Activated T-cell treated with anti-CD3 and anti-CD28 coated beads, Interleukin-2, amount 50 U/mL, for 48 hours (primary cell): ENCODE results near the gene KLLN.
A peak's percentile ranks its signal among the peaks of the same experiment; 100 is the strongest.
"Not testable (repeated sequence)": the region's sequence is repeated elsewhere in the genome, so short reads cannot be mapped to it uniquely, and the experiment has no call there.

Experiments used
- DNase-seq, 2 experiments: peaks; one replicate each; pipeline ENCODE4 v3.0.0-alpha.2; 2020

Gene KLLN

DNA sequence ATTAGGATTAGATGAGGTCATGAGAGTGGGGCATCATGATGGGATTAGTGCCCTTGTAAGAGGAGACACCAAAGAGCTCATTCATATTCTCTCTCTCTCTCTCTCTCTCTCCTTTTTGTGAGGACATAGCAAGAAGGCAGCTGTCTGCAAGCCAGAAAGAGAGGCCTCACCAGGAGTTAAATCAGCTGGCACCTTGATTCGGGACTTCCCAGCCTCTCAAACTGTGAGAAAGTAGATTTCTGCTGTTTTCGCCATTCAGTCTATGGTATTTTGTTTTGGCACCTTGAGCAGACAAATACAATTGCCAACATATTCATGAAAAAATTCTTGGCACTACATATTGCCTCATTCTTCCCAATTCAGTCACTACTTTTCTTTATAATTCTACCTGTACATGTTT is 24.7 kb downstream of the KLLN start:
- DNase-seq = no peak

DNA sequence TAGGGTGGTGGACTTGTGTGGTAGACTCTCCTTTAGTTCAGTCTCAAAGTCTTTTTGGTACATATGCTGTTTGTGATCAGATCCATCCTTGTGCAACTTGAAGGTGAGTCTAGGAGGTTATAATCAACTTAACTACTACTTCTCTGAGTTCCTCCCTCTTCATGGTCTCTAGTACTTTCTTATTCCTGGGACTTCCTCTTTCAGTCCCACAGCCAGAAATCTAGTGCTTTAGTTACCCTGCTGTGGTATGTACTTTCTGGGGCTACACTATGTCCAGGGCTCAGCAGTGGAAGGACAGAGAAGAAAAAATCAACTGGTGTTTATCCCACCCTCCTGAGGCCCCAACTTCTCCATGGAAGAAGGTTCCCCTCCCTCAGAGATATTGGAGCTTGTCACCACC is 25.9 kb downstream of the KLLN start:
- no peak for DNase-seq

DNA sequence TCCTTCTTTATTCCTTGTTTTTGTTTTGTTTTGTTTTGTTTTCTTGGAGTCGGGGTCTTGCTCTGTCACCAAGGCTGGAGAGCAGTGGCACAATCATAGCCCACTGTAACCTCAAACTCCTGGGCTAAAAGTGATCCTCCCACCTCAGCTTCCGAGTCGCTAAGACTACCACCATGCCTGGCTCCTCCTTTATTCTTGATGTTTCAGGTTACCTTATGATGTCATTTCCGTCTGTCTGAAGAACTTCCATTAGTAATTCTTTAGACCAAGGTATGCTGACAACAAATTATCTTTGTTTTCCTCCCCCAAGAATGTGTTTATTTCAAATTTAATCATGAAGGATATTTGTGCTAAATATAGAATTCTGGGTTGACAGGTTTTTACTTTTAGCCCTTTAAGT is 27.2 kb downstream of the KLLN start:
- DNase-seq = no peak

DNA sequence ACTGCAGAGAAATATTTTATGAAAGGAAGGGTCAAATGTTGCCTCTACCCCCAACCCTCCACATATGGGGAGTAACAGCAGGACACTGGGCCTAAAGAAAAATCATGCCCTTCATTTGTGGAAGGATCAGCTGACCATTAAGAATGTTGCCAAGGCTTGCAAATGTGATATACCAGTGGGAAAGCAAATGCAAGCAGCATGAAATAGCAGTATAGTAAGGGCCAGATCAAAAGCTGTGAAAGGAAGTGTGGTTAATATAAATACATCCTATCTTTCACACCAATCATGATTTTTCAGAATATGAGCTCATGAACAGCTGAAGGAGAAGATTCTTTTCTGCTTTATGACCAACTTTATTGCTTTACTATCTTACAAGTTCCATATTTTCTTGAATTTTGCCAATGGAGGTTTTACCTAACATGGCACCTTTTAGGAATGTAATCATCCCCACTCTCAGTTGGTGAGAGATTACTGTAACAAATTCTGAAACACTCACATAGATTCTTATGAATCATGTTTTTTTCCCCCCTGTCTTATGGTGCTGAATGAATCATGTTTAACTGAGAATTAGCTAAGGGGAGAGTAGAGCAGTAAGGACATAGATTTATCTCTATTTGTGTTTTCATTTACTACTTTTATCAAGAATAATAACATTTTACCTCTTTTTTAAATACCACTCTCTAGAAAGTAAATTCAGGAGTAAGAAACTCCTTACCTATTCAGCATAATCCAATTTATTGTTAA is 33.2 kb downstream of the KLLN start:
- no peak for DNase-seq

DNA sequence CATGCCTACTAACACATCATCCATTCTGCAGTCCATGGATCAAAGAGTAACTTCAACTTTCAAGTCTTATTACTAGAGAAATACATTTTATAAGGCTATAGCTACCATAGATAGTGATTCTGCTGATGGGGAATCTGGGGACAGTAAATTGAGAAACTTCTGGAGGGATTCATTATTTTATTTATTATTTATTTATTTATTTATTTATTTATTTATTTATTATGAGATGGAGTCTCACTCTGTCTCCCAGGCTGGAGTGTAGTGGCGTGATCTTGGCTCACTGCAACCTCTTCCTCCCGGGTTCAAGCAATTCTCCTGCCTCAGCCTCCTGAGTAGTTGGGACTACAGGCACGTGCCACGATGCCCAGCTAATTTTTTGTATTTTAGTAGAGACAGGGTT is 34.3 kb downstream of the KLLN start:
- not testable (repeated sequence) for DNase-seq

DNA sequence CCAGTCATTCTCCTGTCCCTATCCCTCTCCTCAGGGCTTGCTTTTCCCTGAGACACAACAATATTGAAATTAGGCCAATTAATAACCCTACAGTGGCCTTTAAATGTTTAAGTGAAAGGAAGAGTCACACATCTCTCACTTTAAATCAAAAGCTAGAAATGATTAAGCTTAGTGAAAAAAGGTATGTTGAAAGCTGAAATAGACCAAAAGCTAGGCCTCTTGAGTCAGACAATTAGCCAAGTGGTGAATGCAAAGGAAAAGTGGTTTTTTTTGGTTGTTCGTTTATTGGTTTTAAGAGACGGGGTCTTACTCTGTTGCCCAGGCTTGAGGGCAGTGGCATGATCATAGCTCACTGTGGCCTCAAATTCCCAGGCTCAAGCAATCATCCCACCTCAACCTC is 35.7 kb downstream of the KLLN start:
- DNase-seq = no peak

DNA sequence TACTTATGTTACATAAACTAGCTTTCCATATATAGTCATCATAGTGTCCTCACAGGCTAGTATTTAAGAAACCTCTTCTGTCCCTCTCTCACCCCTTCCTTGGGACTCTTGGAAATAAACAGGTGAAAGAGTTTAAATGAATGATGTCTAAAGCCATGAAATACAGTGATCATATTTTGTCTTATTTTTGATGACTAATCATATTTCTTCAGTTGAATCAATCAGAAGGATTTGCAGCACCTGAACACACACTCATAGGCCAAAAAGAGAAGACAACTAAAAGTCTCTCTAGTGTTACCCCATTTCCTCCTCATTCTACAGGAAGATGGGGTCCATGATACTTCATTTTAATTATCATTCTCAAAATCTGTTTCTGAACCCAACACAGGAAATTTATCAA is 36.7 kb downstream of the KLLN start:
- DNase-seq = no peak

DNA sequence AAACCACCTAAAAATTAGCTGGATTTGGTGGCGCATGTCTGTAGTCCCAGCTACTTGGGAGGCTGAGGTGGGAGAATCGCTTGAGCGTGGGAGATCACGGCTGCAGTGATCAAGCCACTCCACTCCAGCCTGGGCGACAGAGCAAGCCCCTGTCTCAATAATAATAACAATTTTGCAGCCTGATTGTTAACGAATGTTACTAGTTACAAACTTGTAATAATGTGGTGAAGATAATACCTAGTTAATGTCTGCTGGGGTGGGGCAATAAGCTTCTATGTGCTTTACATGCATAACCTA is 44.1 kb downstream of the KLLN start:
- no peak for DNase-seq

DNA sequence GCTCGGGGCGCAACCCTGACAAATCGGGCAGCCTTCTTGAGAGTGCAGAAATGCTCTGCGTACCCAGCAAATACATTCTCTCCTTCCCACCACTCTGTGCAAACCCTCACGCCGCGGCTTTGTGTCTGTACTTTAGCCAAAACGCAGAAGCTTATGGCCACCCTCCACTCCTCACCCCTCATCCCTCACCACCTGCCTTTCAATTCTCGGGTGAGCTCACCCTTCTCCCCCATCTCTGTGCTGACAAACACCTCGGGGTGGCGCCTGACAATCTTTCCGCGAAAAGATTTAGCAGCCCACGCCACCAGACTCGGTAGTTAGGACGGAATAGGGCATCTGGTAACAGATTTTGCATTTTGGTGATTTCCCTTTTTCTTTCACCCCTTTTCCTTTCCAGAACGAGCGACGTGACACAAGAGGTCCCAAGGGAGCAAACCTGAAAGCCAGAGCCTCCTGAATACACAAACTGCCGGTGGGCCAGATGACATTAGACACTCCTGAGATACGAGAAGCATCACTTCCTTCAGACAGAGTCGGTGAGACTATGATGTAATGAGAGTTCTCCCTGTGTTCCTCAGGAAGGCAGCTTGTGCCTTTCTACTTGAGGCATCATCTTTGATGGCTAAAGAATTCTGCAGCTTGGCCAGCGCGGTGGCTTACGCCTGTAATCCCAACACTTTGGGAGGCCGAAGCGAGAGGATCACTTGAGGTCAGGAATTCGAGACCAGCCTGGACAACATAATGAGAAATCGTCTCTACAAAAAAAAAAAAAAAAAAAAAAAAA is 44.6 kb downstream of the KLLN start:
- peak; percentile 76 to 80 for DNase-seq

DNA sequence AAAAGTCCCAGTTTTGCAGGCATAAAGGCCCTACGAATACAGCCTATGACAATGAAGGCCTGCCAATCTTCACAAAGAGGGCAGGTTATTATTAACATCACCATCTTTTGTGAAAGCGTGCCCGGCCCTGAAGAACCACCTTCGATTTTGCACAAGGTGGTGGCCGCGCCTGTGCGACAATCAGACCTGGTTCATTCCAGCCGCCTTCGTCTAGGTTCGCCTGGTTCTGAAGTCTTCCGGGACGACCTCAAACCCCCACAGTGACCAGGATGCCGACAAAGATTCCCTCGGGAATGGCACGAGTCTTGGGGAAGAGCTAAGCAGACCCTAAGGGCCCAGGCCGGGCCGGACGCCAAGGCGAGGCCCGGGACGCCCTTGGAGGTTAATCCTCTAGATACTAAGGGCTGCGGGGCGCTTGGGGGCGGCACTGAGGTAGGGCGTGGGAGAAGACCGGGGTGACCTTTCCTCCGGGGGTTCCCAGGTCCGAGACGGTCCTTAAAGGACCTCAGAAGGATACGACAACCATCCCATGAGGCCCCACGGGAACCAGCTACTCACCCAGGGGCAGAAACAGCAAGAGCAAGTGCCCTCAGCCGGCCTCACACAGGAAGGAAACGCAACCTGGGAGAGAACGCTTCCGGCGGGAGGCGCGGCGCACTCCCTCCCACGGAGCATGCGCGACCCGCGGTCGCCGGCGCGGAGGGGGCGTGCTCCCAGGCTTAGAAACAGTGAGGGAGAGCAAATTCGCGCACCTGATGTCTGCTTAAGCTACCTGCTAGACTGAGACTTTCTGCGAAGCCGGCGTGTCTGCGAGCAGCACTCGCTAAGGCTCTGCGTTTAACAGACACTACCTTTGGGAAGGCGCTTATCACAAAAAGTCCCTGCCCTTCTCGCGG is 45.5 kb downstream of the KLLN start, which contains the start of gene ATAD1:
TSS of gene ATAD1 (minus strand) at position 618 of the 896 bp plus-strand sequence. CDS start 3,627 bp downstream, outside the sequence.
- peak; percentile 92 for DNase-seq

DNA sequence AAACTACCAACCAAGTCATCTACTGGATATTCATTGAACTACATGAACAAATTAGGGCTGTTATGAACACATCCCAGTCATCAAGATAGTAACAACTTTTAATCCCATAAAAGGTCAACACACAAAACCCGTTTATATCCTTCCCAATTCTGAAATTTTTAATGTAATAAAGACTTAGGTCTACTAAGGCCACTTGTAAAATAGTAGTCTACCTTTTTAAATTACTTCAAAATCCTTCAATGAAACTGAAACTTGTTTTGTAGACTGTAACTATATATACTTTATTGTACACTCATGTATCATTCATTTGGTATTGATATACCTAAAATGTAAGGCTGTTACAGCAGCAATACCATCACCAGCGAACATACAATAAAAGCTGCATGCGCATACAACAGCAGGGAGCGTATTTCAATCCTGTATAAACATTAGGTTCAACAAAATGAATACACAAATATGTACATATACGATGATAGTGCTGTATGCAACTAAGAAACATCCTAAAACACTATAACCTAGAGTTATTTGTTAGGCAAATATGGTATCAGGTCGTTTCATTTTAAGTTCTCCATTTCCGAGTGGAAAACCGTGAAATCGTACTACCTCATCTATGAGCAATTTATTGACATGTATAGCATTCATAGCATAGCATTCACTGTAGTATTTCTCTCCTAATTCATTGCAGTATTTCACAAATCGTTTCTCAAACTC is 46.3 kb downstream of the KLLN start:
- DNase-seq = no peak

DNA sequence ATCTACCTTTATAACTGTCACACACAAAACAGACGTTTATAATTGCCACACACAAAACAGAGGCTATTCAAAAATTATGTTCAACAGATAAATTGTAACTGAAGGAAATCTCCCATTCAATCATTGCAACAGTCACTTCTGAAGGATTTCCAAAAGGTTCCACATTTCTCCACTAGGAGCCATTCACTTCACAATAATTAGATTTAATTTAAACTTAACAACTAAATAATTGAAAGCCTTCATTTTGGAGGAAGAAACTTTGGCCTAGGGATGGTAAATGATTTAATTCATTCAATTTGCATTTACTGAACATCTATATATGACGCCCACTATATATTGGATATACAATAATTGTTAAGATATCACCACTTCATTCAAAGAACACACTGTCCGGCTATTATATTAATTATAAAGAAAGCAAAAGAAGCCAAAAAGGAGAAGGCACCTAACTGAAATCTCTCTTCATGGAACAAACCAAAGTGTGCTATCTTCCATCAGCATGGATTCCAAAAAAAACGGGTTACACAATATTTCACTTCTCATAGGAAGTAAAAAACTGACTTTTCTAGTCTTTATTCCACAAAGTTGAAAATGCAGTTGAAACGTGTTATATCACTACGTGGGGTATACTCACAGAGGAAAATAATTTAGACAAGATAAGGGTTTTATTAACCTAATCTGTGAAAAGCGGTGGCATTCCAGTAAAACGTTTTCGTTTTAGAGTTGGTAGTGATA is 47.0 kb downstream of the KLLN start:
- DNase-seq = no peak
